Middle frontal gyrus (tissue), 1 donor: Measurements from ENCODE around the gene PYURF.
A peak's percentile ranks its signal among the peaks of the same experiment; 100 is the strongest.
"Not testable (repeated sequence)": the region's sequence is repeated elsewhere in the genome, so short reads cannot be mapped to it uniquely, and the experiment has no call there.

Source experiments
- DNase-seq: peaks from one replicate; pipeline ENCODE4 v3.0.0-alpha.2; 2015; ENCODE audit warnings: low spot score; ENCODE audit errors: extremely low spot score

Gene PYURF

GRCh38 chr4:88523325-88524129 is at the start of gene PYURF:
TSS of gene PYURF (minus strand) at chr4:88523776. CDS start at chr4:88523700, 76 bp downstream.
- DNase-seq: peak; percentile 90

- no peak for DNase-seq
These were observed 46.4 kb upstream of the PYURF start for GRCh38 chr4:88570001-88570400.

DNA sequence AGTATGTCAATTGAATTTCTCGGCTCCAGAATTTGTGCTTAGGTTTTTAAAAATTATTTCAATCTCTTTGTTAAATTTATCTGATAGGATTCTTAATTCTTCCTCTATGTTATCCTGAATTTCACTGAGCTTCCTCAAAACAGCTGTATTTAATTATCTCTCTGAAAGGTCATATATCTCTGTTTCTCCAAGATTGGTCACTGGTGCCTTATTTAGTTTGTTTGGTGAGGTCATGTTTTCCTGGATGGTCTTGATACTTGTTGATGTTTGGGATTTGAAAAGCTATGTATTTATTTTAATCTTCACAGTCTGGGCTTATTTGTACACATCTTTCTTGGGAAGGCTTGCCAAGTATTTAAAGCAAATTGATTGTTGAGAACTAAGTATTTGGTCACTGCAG is 44.0 kb upstream of the PYURF start:
- DNase-seq: no peak

- DNase-seq: no peak
These were observed 26.2 kb upstream of the PYURF start for GRCh38 chr4:88549815-88550214.

GRCh38 chr4:88539322-88540068 is 15.9 kb upstream of the PYURF start:
- DNase-seq: not testable (repeated sequence)

GRCh38 chr4:88537709-88538108 is 14.1 kb upstream of the PYURF start:
- DNase-seq: no peak

DNA sequence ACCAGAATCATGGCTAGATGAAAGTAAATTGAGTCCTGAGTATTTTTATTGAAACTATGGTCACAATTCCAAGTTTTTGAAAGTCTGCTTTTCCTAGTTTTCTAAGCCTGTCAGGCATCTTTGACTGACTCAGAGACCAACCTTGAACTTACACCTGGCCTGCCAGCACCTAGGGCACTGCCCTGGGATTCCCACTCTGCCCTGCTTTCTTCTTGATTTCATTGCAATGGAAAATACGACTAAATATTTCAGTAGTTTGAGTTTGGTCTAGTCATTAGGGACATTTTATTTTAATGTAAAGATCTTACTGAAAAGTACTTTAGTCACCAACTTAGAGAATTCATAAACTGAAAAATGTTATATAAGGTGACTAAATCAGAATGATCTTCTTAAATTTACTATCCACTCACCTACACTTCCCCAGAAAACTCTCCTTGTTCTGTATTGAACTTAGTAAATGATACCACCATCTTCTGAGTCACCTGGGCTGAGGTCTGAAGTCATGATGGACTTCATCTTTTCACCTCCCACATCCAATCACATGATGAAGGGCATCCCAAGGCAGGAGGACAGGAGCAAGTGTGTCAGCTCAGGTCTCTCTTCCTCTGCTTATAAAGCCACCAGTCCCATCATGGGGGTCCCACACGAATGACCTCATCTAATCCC is 11.6 kb upstream of the PYURF start:
- DNase-seq: no peak

DNA sequence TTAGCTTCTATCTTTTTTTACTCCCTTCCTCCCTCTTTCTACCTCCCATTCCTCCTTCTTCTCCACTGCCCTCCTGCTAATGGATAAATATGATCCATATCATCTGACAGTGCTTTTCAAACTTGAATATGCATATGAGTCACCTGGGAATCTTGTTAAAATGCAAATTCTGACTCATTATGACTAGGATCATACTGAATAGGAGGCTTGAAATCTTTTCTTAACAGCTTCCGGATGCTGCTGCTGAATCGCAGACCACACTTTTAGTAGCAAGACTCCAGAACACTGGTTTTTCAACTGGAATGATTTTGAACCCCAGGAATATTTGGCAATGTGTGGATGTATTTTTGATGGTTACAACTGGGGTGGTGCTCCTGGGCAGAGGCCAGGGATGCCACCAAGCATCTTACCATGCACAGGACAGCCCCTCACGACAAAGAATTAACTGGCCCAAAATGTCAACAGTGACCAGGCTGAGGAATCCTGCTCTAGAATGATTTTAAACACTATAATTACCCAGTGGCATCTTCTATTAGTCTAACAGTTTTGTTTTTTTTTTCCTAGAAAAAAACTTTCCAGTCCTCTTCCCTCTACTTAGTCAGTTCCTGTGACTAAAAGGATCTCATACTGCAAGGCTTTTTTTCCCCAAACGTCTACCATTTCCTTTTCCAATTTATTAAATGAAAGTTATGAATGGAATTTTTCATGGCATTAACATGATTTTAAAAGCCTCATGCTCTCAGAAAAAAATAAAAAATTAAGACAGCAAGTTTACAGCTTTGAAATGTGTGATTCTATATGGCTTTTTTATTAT is 10.6 kb upstream of the PYURF start:
- DNase-seq: no peak

- DNase-seq: no peak
These were observed 9.7 kb upstream of the PYURF start for GRCh38 chr4:88533088-88533790.

DNA sequence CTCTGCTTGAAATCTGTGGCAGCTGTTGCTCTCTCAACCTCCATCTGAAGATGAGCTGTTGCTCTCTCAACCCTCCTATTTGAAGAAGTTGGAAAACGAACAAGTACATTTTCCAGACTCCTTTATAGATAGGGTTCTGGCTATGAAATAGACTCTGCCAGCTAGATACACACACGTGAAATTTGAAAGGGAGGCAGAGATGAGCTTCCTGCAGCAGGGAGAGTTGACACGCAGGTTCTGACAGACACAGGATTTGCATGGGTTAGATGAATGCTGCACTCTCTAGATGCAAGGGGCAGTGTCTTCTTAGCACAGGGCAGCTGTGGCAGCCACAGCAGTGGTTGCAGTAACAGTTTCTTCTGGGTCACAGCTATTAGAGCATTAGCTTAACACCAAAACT is 8.0 kb upstream of the PYURF start:
- no peak for DNase-seq

DNA sequence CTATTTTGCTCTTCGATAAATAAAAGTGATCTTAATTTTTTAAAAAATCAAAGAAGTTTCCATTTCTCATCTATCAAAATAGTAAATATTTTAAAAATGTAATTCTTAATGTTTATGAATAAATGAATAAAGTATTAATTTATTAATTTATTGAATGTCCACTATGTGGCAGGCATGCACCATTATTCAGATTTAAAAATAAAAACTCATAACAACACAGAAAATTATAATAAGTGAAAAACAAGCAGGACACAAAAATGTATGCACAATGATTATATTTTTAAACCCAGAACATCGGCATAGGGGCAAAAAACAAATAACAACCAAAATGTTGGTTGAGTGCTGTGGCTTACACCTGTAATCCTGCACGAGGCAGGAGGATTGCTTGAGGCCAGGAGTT is 5.3 kb upstream of the PYURF start:
- no peak for DNase-seq

DNA sequence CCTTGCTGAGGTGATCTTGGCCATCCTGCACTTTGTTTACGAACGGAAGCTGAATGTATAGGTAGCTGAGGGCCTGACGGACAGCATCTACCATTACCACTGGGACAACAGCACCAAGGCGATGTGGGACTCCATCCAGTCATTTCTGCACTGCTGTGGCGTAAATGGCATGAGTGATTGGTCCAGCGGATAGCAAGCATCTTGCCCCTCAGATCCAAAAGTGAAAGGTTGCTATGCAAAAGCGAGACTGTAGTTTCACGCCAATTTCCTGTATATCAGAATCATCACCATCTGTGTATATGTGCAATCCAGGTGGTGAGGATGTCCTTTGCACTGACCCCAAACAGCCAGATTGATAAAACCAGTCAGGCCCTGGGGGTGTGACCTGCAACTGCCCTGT is 4.2 kb upstream of the PYURF start:
- DNase-seq: no peak

DNA sequence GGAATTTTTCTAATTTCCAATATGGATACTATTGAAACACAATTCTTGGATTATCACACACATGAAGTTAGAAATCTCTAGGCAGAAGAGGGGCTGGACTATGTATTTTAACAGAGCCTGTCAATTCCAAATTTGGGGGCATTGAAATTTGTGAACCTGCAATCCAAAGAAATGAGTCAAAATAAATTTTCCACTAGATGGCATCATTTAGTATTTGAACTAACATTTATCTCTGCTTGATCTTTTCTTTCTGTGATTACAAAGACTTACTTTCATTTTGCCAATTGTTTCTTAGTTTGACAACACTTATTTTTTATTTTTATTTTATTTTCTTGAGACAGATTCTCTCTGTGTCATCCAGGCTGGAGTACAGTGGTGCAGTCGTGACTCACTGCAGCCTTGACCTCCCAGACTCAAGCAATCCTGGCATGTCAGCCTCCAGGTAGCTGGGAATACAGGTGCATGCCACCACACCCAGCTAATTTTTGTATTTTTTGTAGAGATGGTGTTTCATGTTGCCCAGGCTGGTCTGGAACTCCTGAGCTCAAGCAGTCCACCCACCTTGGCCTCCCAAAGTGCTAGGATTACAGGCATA is 2.7 kb upstream of the PYURF start:
- DNase-seq: no peak

DNA sequence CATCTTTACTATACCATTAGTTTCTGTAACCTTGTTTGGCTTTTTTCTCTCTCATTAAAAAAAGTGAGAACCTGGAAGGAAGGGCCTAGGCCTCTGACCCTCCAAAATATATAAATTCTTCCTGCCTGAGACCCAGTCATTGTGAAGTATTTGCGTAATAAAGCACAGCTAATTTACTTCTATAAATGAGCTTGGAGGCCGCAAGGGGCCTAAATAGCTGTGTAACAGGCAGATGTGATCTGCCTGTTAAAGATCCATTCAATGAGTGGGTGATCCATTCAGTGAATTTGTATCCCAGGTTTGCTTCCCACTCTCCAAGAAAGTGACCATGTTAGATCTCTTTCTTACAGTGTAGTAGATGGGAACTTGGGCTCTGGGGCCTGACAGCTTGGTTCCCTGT is 595 bp upstream of the PYURF start:
- no peak for DNase-seq

DNA sequence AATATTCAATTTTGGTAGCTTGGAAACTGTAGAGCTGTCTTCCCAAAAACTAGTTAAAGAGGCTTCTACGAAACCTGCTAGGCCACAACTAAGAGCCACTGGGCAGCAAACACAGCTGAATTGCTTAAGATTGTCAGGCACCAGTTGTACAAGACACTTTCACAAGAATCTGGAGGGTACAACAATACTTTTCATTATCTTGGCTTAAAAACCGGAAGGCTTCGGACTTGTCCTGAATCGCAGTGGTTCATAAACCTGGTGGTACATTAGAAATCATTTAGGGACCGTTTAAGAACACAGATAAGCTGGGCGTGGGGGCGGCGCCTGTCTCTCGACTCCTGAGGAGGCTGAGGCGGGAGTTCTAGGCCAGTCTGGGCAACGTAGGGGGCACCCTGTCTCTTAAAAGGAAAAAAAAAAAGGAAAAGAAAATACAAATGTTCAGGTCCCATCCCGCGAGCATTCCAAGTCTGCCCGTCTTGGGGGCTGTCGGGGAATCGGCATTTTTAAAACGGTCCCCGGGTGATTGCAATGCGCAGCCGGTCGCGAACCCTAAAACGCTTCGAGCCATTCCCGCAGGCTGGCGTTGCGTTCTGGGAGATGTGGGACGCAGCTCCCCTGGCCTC is 763 bp downstream of the PYURF start:
- DNase-seq: no peak

DNA sequence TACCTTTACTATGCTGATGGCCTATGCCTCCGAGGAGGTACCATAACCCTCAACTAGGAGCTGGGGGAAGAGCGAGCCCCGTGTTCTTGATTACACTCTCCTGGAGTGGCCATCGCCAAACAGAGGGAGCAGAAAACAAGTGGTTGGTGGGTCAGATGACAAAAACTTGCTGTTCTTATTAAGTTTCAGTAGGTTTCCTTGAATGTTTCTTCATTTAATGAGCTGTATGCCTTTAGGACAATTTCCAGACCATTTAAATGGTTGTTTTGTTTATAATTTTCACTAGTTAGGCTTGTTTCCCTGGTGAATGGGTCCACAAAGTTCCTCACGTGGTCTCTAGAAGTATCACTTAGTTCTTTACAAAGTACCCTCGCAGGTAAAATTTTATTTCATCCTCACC is 4.7 kb downstream of the PYURF start:
- no peak for DNase-seq

GRCh38 chr4:88517825-88518224 is 5.8 kb downstream of the PYURF start:
- no peak for DNase-seq

DNA sequence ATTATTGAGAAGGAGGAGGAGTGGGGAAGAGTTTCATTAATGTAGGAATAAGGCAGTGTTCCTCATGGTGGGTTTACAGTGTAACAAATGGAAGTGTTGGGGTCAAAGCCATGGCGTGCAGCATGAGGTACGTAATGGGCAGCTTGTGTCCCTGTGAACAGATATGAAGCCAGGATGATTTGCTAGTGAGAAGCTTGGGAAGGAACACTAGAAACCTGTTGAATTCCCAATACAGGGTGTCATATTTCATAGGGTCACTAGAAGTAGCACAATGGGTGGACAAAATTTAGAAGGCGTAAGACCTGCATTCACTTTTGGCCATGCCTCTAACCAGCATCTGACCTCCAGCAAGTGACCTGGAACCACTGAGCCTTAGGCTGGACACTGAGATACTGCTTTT is 6.8 kb downstream of the PYURF start:
- no peak for DNase-seq

DNA sequence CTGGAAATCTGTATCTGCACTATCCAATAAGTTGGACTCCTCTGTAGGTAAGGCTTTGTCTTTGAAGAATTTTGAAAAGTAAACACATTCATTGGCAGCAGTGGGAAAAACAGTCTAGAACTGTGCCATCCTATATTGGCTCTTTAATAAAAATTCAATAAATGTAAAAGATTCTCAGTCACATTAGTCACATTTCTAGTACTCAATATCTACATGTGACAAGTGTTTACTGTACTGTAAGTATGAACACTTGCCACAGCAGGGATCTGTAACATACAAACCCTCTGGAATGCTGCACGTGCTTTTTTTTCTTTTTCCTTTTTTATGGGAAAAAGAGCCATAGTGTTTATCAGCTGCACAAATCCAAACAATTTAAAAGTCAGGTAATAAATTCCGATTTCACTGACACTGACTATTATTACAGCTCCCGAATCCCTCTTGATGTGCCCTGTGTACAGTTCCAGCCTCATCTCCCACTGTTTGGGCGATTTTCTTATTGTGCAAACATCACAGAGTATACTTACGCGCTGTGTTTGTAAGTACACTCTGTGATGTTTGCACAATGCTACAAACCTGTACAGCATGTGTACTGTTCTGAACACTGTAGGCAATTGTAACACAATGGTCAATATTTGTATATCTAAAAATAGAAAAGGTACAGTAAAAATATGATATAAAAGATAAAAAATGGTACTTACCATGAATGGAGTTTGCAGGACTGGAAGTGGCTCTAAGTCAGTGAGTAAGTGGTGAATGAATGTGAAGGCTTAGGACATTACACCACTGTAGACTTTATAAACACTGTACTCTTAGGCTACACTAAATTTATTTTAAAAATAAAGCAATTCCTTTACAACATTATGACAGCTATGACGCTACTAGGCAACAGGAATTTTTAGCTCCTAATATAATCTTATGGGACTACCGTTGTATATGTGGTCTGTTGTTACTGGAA is 8.7 kb downstream of the PYURF start:
- no peak for DNase-seq
